ENCODE data around the gene MAT1A.

MAT1A gene

GRCh38 chr10:80275135-80275498 lies 14.3 kb downstream of the MAT1A start:
- DNase-seq (ENCODE audit: low read depth, low spot score), result no peak
- POLR2A ChIA-PET, result no interaction called here
- no peak overlapping the region for H3K4me3 ChIP-seq (ENCODE audit: low read depth, low read length)
- TF ChIP-seq CTCF (IDR thresholded peaks at IDR 0.05; ENCODE audit: insufficient read depth, low read length, missing control alignments), result no peak
- CTCF ChIA-PET, result interaction anchor here (1.0 kb wide), 1 partner anchor 17 kb away, joined by 3 read pairs; no protein-coding TSS in a partner anchor

GRCh38 chr10:80274396-80275134 lies 14.9 kb downstream of the MAT1A start:
- no peak for DNase-seq (ENCODE audit: low read depth, low spot score)
- no peak overlapping the region for H3K4me3 ChIP-seq (ENCODE audit: low read depth, low read length)
- TF ChIP-seq CTCF (IDR thresholded peaks at IDR 0.05; ENCODE audit: insufficient read depth, low read length, missing control alignments), result no peak
- ChIA-PET CTCF (interaction anchor here (2.4 kb wide), 1 partner anchor 13 kb away, joined by 9 read pairs; no protein-coding TSS in a partner anchor), POLR2A (no interaction called here)

- POLR2A ChIA-PET, result no interaction called here
These were observed 15.8 kb downstream of the MAT1A start for GRCh38 chr10:80273523-80274170.

GRCh38 chr10:80272793-80273522 lies 16.5 kb downstream of the MAT1A start:
- TF ChIP-seq CTCF (IDR thresholded peaks at IDR 0.05; ENCODE audit: insufficient read depth, low read length, missing control alignments), result no peak
- H3K4me3 ChIP-seq (ENCODE audit: low read depth, low read length), result no peak overlapping the region
- DNase-seq (ENCODE audit: low read depth, low spot score), result no peak
- ChIA-PET CTCF (interaction anchor here (2.4 kb wide), 1 partner anchor 12 kb away, joined by 9 read pairs; no protein-coding TSS in a partner anchor), POLR2A (no interaction called here)

More at GRCh38 chr10:80273523-80274170, 15.8 kb downstream of the MAT1A start:
- no peak for DNase-seq (ENCODE audit: low read depth, low spot score)
- no peak for TF ChIP-seq CTCF (IDR thresholded peaks at IDR 0.05; ENCODE audit: insufficient read depth, low read length, missing control alignments)
- no peak overlapping the region for H3K4me3 ChIP-seq (ENCODE audit: low read depth, low read length)
- CTCF ChIA-PET, result interaction anchor here (2.4 kb wide), 1 partner anchor 13 kb away, joined by 9 read pairs; no protein-coding TSS in a partner anchor

GRCh38 chr10:80271416-80271815 lies 18.0 kb downstream of the MAT1A start:
- DNase-seq (ENCODE audit: low read depth, low spot score), result no peak
- POLR2A ChIA-PET, result no interaction called here
- no peak overlapping the region for H3K4me3 ChIP-seq (ENCODE audit: low read depth, low read length)
- CTCF ChIA-PET, result no interaction called here
- no peak for TF ChIP-seq CTCF (IDR thresholded peaks at IDR 0.05; ENCODE audit: insufficient read depth, low read length, missing control alignments)

GRCh38 chr10:80270887-80271286 lies 18.6 kb downstream of the MAT1A start:
- no peak for TF ChIP-seq CTCF (IDR thresholded peaks at IDR 0.05; ENCODE audit: insufficient read depth, low read length, missing control alignments)
- DNase-seq (ENCODE audit: low read depth, low spot score), result no peak
- ChIA-PET POLR2A (no interaction called here), CTCF (interaction anchor here (4.0 kb wide), 1 partner anchor 11 kb away, joined by 17 read pairs; no protein-coding TSS in a partner anchor)
- H3K4me3 ChIP-seq (ENCODE audit: low read depth, low read length), result no peak overlapping the region

Data from AG04449 (cell line).